Type B pancreatic cell (in vitro differentiated cells): ENCODE measurements around the gene STON2. TPM values are rescaled to one million over a fixed set of nuclear protein-coding genes. Genes with fewer than 3 reads are reported as not detected.

Experiments used
- DNase-seq: peaks from one replicate; pipeline ENCODE4 v3.0.0; 2021; ENCODE audit warnings: mixed read lengths; ENCODE audit not compliant: unreplicated experiment; ENCODE audit errors: extremely low spot score
- H3K27ac Mint-ChIP-seq: 2 replicates; pipeline ENCODE4 v1.8.0; 2021; ENCODE audit warnings: mild to moderate bottlenecking, mixed read lengths
- H3K27me3 Mint-ChIP-seq: 2 replicates; pipeline ENCODE4 v1.8.0; 2021; ENCODE audit warnings: mixed read lengths
- H3K36me3 Mint-ChIP-seq: 2 replicates; pipeline ENCODE4 v1.8.0; 2021; ENCODE audit warnings: mixed read lengths
- H3K4me1 Mint-ChIP-seq: one replicate; pipeline ENCODE4 v1.8.0; 2021; ENCODE audit warnings: mixed read lengths; ENCODE audit not compliant: unreplicated experiment
- H3K4me3 Mint-ChIP-seq: 2 replicates; pipeline ENCODE4 v1.8.0; 2021; ENCODE audit warnings: mild to moderate bottlenecking, mixed read lengths
- H3K9me3 Mint-ChIP-seq: 2 replicates; pipeline ENCODE4 v1.8.0; 2021; ENCODE audit warnings: mixed read lengths
- CTCF ChIP-seq: fragments of 200-600 bp; sonication (generic); conservative IDR thresholded peaks from 2 replicates; pipeline ENCODE4 v1.5.0; 2021; ENCODE audit warnings: antibody characterized with exemption, mild to moderate bottlenecking
- total RNA-seq: library from RNA; stranded (reverse); gene quantifications from 2 replicates; pipeline ENCODE4 v1.2.1, GENCODE V29; 2021; ENCODE audit warnings: low replicate concordance

STON2 gene
- total RNA-seq, 1 donor from 2014 or later = 40.4 TPM

DNA sequence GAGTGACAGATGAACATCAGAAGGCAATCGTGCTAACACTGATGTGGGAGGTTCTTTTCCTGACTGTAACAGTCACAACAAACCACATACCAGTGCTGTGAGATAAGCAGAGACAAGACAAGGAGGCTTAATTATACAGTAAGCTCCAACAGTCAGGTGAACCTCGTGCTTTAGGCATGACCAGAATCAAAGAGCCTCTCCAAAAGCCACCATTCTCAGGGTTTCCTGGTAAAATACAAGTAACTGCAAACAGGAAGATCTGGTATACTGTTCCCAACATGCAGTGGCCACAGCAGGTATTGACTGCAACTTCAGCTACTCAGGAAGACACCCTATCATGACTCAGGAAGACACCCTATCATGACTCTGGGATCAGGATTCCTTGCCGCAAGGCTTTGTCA is 132.1 kb downstream of the STON2 start:
- Mint-ChIP-seq H3K9me3 (no peaks in the 10 kb centered on the region), H3K36me3 (peaks cover 11% of the 10 kb centered on the region), H3K27ac (peak overlapping the region; percentile 78), H3K4me3 (no peak overlapping the region), H3K4me1 (peaks cover 31% of the 10 kb centered on the region), H3K27me3 (no peaks in the 10 kb centered on the region)
- no peak for DNase-seq
- peak; percentile 24 for TF ChIP-seq CTCF

DNA sequence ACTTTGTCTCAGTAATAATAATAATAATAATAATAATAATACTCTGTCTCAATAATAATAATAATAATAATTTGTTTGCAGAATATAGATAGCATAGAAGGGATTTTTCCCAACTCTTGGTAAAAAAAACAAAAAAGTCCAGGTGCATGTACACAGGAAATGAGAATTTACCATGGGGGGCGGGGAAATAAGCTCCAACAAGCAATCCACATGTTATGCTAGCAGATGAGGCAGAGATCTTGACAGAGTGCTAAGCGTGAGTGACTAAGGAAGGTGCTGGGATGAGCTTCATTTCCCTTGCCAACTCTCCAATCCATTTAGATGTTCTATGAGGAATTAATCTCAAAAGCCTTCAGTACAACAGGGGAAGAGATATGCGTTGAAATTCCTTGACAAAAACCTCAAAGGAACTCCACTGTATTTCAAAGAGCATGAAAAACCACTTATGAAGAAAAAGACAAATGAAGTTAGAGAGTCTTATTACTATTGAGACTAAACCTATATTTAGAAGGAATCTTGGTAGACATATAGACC is 134.4 kb downstream of the STON2 start:
- Mint-ChIP-seq H3K27me3 (no peaks in the 10 kb centered on the region), H3K4me3 (no peak overlapping the region), H3K27ac (no peak overlapping the region), H3K9me3 (no peaks in the 10 kb centered on the region), H3K36me3 (peaks cover 20% of the 10 kb centered on the region), H3K4me1 (peaks cover 21% of the 10 kb centered on the region)
- DNase-seq = no peak
- TF ChIP-seq CTCF = no peak

GRCh38 chr14:81264671-81265070 is 135.5 kb downstream of the STON2 start:
- TF ChIP-seq CTCF = no peak
- Mint-ChIP-seq H3K27me3 (no peaks in the 10 kb centered on the region), H3K9me3 (no peaks in the 10 kb centered on the region), H3K4me3 (no peak overlapping the region), H3K36me3 (peaks cover 16% of the 10 kb centered on the region), H3K4me1 (peaks cover 13% of the 10 kb centered on the region), H3K27ac (no peak overlapping the region)
- DNase-seq = no peak

DNA sequence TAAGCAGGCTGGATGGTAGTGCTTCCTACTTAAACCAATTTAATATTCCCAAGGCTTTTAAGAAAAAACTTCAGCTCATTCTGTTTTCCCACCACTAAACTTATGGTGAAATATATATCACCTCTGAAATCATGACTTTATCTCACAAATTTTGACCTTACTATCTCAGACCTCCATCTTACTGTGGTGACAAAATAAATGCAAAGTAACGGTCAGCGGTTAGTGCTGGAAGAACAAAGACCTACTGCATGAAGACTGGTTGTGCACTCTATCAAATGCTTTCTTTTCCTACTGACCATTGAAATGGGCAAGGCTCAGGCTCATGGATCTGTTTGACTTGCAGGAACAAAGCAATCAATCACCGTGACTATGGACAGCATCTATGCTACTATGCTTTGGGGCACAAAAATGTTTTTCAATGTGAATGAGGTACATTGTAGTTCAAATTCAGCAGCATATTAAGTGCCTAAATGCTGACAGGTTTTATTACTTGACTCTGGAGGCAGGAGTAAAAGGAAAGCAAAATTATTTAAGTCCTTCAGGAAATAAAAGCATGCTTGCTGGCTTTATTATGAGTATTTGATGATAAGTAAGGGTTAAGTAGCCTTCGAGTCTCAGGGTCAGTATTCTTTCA is 136.2 kb downstream of the STON2 start:
- Mint-ChIP-seq H3K27ac (peak overlapping the region; percentile 27), H3K9me3 (no peaks in the 10 kb centered on the region), H3K4me3 (no peak overlapping the region), H3K27me3 (no peaks in the 10 kb centered on the region), H3K4me1 (peaks cover 8% of the 10 kb centered on the region), H3K36me3 (peaks cover 17% of the 10 kb centered on the region)
- no peak for TF ChIP-seq CTCF
- DNase-seq = no peak

DNA sequence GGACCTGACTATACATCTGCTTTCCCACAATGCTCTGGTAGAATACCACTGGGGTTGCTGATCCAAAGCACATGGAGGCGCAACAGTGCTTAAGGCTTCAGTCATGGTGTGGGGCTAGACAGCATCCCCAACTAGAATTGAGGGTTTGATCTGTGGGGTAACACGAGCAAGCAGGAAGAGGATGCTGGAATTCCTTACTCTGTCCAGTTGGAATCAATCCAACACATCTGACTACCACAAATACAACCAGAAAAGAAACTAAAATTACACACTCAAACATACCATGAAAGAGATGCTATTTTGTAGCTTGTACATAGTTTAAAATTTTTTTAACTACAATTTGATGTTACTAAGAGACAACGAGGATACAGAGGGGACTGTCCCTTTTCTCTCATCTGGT is 138.9 kb downstream of the STON2 start:
- H3K9me3 Mint-ChIP-seq = no peaks in the 10 kb centered on the region
- no peak for DNase-seq
- H3K4me3 Mint-ChIP-seq = no peak overlapping the region
- peaks cover 5% of the 10 kb centered on the region for H3K4me1 Mint-ChIP-seq
- H3K27me3 Mint-ChIP-seq = no peaks in the 10 kb centered on the region
- no peak for TF ChIP-seq CTCF
- H3K36me3 Mint-ChIP-seq = peaks cover 17% of the 10 kb centered on the region
- no peak overlapping the region for H3K27ac Mint-ChIP-seq
